K562 (cell line): ENCODE results near the gene EGR1. TPM values are rescaled to one million over a fixed set of nuclear protein-coding genes. Genes with fewer than 3 reads are reported as not detected.
A peak's percentile ranks its signal among the peaks of the same experiment; 100 is the strongest.

Source experiments
- CHD4 ChIP-seq: fragments of 200-600 bp; sonication (generic); IDR thresholded peaks from 3 replicates; pipeline ENCODE4 v1.6.1; 2012; ENCODE audit warnings: low read depth, mild to moderate bottlenecking, mixed read lengths, low read length, inconsistent platforms; ENCODE audit not compliant: insufficient read depth, insufficient replicate concordance, poor library complexity, severe bottlenecking
- CTBP1 ChIP-seq: fragments of 450-650 bp; IDR thresholded peaks from 2 replicates; pipeline ENCODE4 v1.6.1; 2016; ENCODE audit warnings: borderline replicate concordance
- E2F3 ChIP-seq: fragments of 250-450 bp; sonication (Bioruptor Pico); IDR thresholded peaks from 2 replicates; pipeline ENCODE4 v1.4.0; 2020; ENCODE audit warnings: mild to moderate bottlenecking
- EGR1 ChIP-seq: fragments of 450-650 bp; conservative IDR thresholded peaks from 2 replicates; pipeline ENCODE4 v1.6.1; 2017; ENCODE audit warnings: mild to moderate bottlenecking
- FIP1L1 ChIP-seq: fragments of 200-400 bp; formaldehyde crosslinking; IDR thresholded peaks from 2 replicates; pipeline ENCODE4 v1.6.1; 2018; ENCODE audit warnings: mild to moderate bottlenecking, low read depth, low read length; ENCODE audit not compliant: poor library complexity, severe bottlenecking
- FOSL1 ChIP-seq: fragments of 200-800 bp; sonication (Bioruptor generic); conservative IDR thresholded peaks from 2 replicates; pipeline ENCODE4 v1.6.1; 2016; ENCODE audit warnings: missing genetic modification characterization, missing compliant biosample characterization
- HCFC1 ChIP-seq: IDR thresholded peaks from 2 replicates; pipeline ENCODE4 v1.6.1; 2012; ENCODE audit warnings: low read depth, low read length, improper control_type of control experiment
- HDAC2 ChIP-seq: fragments of 450-650 bp; IDR thresholded peaks from 2 replicates; pipeline ENCODE4 v1.6.1; 2016; ENCODE audit warnings: mild to moderate bottlenecking
- ILF3 ChIP-seq: fragments of 450-650 bp; IDR thresholded peaks from 2 replicates; pipeline ENCODE4 v1.6.1; 2018; ENCODE audit warnings: antibody characterized with exemption, mild to moderate bottlenecking, moderate library complexity, borderline replicate concordance
- NFRKB ChIP-seq: fragments of 450-650 bp; IDR thresholded peaks from 2 replicates; pipeline ENCODE4 v1.6.1; 2016; ENCODE audit warnings: low read depth
- PCBP1 ChIP-seq: fragments of 200-400 bp; formaldehyde crosslinking; IDR thresholded peaks from 2 replicates; pipeline ENCODE4 v1.6.1; 2018; ENCODE audit warnings: mild to moderate bottlenecking, low read depth, low read length; ENCODE audit not compliant: poor library complexity, severe bottlenecking
- PHF20 ChIP-seq: fragments of 450-650 bp; IDR thresholded peaks from 2 replicates; pipeline ENCODE4 v1.6.1; 2018; ENCODE audit not compliant: partially characterized antibody
- PTBP1 ChIP-seq: fragments of 200-400 bp; formaldehyde crosslinking; IDR thresholded peaks from 2 replicates; pipeline ENCODE4 v1.6.1; 2017; ENCODE audit warnings: low read depth, low read length
- TAF1 ChIP-seq: IDR thresholded peaks from 2 replicates; pipeline ENCODE4 v1.6.1; 2011; ENCODE audit warnings: mild to moderate bottlenecking, low read length, moderate library complexity; ENCODE audit not compliant: insufficient read depth, control insufficient read depth, severe bottlenecking; ENCODE audit errors: extremely low read depth
- ZNF224 ChIP-seq: sonication (generic); formaldehyde crosslinking; IDR thresholded peaks from 2 replicates; pipeline ENCODE4 v1.8.0; 2022; ENCODE audit warnings: mild to moderate bottlenecking, missing genetic modification reagents
- ZNF561 ChIP-seq: fragments of 450-650 bp; formaldehyde crosslinking; conservative IDR thresholded peaks from 2 replicates; pipeline ENCODE4 v1.4.0; 2020; ENCODE audit warnings: mild to moderate bottlenecking, moderate library complexity
- ZNF583 ChIP-seq: fragments of 250-450 bp; sonication (Bioruptor Pico); IDR thresholded peaks from 2 replicates; pipeline ENCODE4 v1.4.0; 2020
- ZNF707 ChIP-seq: fragments of 250-450 bp; sonication (Bioruptor Pico); conservative IDR thresholded peaks from 2 replicates; pipeline ENCODE4 v1.8.0; 2022; ENCODE audit warnings: inconsistent platforms, mild to moderate bottlenecking, moderate library complexity
- polyA plus RNA-seq, 8 experiments: library from polyadenylated mRNA; depleted of rRNA in 4 of 8; stranded (reverse) in 5 of 8; unstranded in 3 of 8; fragments of >200 nt; fragmentation: Nextera tagmentation in 2 of 8; fragmentation: Illumina TruSeq in 1 of 8; extraction: Ambion mirVana in 2 of 8; extraction: Trizol in 1 of 8; gene quantifications; 2 replicates each; pipeline versions ENCODE4 v1.2.1 to v1.2.3, GENCODE V29; 2011 to 2014; ENCODE audit warnings: inconsistent platforms in 1 of 8, missing spikeins in 1 of 8
- total RNA-seq, 7 experiments: library from RNA; depleted of rRNA in 6 of 7; stranded (reverse); fragments of >200 nt in 6 of 7; fragmentation: Illumina TruSeq in 2 of 7; extraction: Trizol in 2 of 7; gene quantifications; 2 replicates each; pipeline versions ENCODE4 v1.2.1 to v1.2.3, GENCODE V29; 2011 to 2021; ENCODE audit warnings: low replicate concordance in 1 of 7
- TF ChIP-seq, protein P1 (sequence below): sonication (generic); formaldehyde crosslinking; IDR thresholded peaks from 2 replicates; pipeline ENCODE4 v1.8.0; 2022; ENCODE audit warnings: mild to moderate bottlenecking, missing genetic modification reagents
- TF ChIP-seq, protein P2 (sequence below): fragments of 450-650 bp; IDR thresholded peaks from 2 replicates; pipeline ENCODE4 v1.6.1; 2017; ENCODE audit warnings: antibody characterized with exemption
- TF ChIP-seq, protein P3 (sequence below): fragments of 450-650 bp; IDR thresholded peaks from 2 replicates; pipeline ENCODE4 v1.6.1; 2017; ENCODE audit warnings: mild to moderate bottlenecking, moderate library complexity
- TF ChIP-seq, protein P4 (sequence below): fragments of 450-650 bp; formaldehyde crosslinking; IDR thresholded peaks from 2 replicates; pipeline ENCODE4 v1.4.0; 2020; ENCODE audit warnings: mild to moderate bottlenecking
- TF ChIP-seq, protein P5 (sequence below): sonication (generic); formaldehyde crosslinking; IDR thresholded peaks from 2 replicates; pipeline ENCODE4 v1.5.0; 2020; ENCODE audit warnings: missing genetic modification reagents

The EGR1 gene
- total and polyA plus RNA-seq, 9 of the 15 experiments (the other 6 are each of a cell fraction or from before 2014, with no cell fraction given), result 1.3 to 132 (median 21.5) TPM

DNA sequence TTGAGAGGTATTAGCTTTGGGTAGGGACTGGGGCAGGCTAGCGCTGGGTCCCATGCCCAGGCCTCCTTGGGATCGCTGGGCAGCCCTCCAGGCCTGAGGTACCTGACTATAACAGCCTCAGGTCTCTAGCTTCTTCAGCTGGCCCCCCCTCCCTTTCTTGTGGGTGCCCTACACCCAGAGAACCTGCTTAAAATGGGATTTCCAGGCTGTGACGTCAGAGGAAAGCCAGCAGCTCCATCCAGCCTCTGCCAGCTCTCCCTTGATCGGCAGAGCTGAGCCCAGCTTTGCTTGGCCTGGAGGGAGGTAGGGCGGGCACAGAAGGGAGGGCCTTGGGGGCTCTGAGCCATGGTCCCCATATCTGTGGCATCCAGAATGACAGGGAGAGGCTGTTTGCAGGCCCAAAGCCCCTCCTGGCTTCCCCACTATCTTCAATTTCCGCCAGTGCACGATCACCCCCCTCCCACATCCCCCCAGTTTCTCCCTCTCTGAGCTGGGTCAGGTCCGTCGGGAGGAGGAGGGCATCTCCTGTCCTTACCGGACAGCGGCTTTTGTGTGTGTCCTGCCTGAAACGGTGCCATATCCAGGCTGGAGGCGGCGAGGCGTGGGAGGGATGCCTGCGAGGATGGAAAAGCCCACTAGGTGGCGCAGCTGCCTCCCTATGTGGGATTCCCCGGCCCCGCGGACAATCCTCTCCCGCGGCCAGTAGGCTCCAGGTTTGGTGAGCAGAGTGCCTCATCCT lies 15.6 kb upstream of the EGR1 start (continued):
- TF ChIP-seq, protein P1, sequence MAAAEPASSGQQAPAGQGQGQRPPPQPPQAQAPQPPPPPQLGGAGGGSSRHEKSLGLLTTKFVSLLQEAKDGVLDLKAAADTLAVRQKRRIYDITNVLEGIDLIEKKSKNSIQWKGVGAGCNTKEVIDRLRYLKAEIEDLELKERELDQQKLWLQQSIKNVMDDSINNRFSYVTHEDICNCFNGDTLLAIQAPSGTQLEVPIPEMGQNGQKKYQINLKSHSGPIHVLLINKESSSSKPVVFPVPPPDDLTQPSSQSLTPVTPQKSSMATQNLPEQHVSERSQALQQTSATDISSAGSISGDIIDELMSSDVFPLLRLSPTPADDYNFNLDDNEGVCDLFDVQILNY (CRISPR knock-in tag), result no peak
- TF ChIP-seq PTBP1 (no peak), EGR1 (peak; percentile 97), ZNF561 (CRISPR knock-in tag) (no peak), HDAC2 (no peak), CHD4 (no peak), FIP1L1 (no peak), CTBP1 (peak; percentile 77), ZNF707 (CRISPR knock-in tag) (no peak), E2F3 (CRISPR knock-in tag) (no peak), FOSL1 (no peak), ZNF583 (CRISPR knock-in tag) (no peak), TAF1 (no peak), PCBP1 (no peak), PHF20 (no peak), NFRKB (no peak), ZNF224 (CRISPR knock-in tag) (no peak), ILF3 (no peak), HCFC1 (0 out of 2 replicates have a peak, but pooled peaks have one; percentile 20)
- TF ChIP-seq, protein P2, sequence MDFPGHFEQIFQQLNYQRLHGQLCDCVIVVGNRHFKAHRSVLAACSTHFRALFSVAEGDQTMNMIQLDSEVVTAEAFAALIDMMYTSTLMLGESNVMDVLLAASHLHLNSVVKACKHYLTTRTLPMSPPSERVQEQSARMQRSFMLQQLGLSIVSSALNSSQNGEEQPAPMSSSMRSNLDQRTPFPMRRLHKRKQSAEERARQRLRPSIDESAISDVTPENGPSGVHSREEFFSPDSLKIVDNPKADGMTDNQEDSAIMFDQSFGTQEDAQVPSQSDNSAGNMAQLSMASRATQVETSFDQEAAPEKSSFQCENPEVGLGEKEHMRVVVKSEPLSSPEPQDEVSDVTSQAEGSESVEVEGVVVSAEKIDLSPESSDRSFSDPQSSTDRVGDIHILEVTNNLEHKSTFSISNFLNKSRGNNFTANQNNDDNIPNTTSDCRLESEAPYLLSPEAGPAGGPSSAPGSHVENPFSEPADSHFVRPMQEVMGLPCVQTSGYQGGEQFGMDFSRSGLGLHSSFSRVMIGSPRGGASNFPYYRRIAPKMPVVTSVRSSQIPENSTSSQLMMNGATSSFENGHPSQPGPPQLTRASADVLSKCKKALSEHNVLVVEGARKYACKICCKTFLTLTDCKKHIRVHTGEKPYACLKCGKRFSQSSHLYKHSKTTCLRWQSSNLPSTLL, result no peak
- TF ChIP-seq, protein P3, sequence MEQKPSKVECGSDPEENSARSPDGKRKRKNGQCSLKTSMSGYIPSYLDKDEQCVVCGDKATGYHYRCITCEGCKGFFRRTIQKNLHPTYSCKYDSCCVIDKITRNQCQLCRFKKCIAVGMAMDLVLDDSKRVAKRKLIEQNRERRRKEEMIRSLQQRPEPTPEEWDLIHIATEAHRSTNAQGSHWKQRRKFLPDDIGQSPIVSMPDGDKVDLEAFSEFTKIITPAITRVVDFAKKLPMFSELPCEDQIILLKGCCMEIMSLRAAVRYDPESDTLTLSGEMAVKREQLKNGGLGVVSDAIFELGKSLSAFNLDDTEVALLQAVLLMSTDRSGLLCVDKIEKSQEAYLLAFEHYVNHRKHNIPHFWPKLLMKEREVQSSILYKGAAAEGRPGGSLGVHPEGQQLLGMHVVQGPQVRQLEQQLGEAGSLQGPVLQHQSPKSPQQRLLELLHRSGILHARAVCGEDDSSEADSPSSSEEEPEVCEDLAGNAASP, result no peak
- TF ChIP-seq, protein P4, sequence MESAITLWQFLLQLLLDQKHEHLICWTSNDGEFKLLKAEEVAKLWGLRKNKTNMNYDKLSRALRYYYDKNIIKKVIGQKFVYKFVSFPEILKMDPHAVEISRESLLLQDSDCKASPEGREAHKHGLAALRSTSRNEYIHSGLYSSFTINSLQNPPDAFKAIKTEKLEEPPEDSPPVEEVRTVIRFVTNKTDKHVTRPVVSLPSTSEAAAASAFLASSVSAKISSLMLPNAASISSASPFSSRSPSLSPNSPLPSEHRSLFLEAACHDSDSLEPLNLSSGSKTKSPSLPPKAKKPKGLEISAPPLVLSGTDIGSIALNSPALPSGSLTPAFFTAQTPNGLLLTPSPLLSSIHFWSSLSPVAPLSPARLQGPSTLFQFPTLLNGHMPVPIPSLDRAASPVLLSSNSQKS (CRISPR knock-in tag), result no peak
- TF ChIP-seq, protein P5, sequence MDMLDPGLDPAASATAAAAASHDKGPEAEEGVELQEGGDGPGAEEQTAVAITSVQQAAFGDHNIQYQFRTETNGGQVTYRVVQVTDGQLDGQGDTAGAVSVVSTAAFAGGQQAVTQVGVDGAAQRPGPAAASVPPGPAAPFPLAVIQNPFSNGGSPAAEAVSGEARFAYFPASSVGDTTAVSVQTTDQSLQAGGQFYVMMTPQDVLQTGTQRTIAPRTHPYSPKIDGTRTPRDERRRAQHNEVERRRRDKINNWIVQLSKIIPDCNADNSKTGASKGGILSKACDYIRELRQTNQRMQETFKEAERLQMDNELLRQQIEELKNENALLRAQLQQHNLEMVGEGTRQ (CRISPR knock-in tag), result no peak
